Loucy (cell line): ENCODE results near the gene MARCHF5.

Source experiments
- H2AFZ ChIP-seq: fragments of 200-600 bp; sonication (generic); 2 replicates; pipeline ENCODE4 v1.6.0; 2016; ENCODE audit warnings: antibody characterized with exemption, mild to moderate bottlenecking, low read length, moderate library complexity
- H3F3A ChIP-seq: fragments of 200-600 bp; 2 replicates; pipeline ENCODE4 v1.6.0; 2016; ENCODE audit warnings: antibody characterized with exemption, low read depth, mild to moderate bottlenecking
- H3K27me3 ChIP-seq: fragments of 200-600 bp; sonication (generic); 2 replicates; pipeline ENCODE4 v1.6.1; 2014; ENCODE audit warnings: low read length, mild to moderate bottlenecking; ENCODE audit not compliant: insufficient read depth, poor library complexity, severe bottlenecking
- H3K36me3 ChIP-seq: fragments of 200-600 bp; sonication (generic); 2 replicates; pipeline ENCODE4 v1.6.1; 2016; ENCODE audit warnings: low read length; ENCODE audit not compliant: insufficient read depth
- H3K4me1 ChIP-seq: fragments of 200-600 bp; sonication (generic); 2 replicates; pipeline ENCODE4 v1.5.1; 2014; ENCODE audit warnings: low read length, mild to moderate bottlenecking; ENCODE audit not compliant: insufficient read depth, poor library complexity, severe bottlenecking
- H3K4me2 ChIP-seq: fragments of 200-600 bp; sonication (generic); 2 replicates; pipeline ENCODE4 v1.6.0; 2014; ENCODE audit warnings: antibody characterized with exemption, low read length, low read depth, mild to moderate bottlenecking; ENCODE audit not compliant: poor library complexity, severe bottlenecking
- H3K4me3 ChIP-seq: fragments of 200-600 bp; sonication (generic); 2 replicates; pipeline ENCODE4 v1.5.1; 2014; ENCODE audit warnings: low read length, mild to moderate bottlenecking, mixed read lengths; ENCODE audit not compliant: poor library complexity, severe bottlenecking
- H3K79me2 ChIP-seq: fragments of 200-600 bp; sonication (generic); 2 replicates; pipeline ENCODE4 v1.6.1; 2014; ENCODE audit warnings: low read length; ENCODE audit not compliant: insufficient read depth
- H3K9ac ChIP-seq: fragments of 200-600 bp; sonication (generic); 2 replicates; pipeline ENCODE4 v1.6.0; 2014; ENCODE audit warnings: mild to moderate bottlenecking, low read depth, low read length, moderate library complexity; ENCODE audit not compliant: poor library complexity, severe bottlenecking
- H3K9me2 ChIP-seq: fragments of 200-600 bp; sonication (generic); replicated peaks from 2 replicates; pipeline ENCODE4 v1.6.1; 2016; ENCODE audit warnings: low read depth, low read length, mixed read lengths
- H3K9me3 ChIP-seq: fragments of 200-600 bp; sonication (generic); 2 replicates; pipeline ENCODE4 v1.6.1; 2014; ENCODE audit warnings: mild to moderate bottlenecking, antibody characterized with exemption, low read length, low read depth; ENCODE audit not compliant: insufficient read depth
- H4K20me1 ChIP-seq: fragments of 200-600 bp; sonication (generic); 2 replicates; pipeline ENCODE4 v1.6.0; 2014; ENCODE audit warnings: antibody characterized with exemption, low read length, mild to moderate bottlenecking; ENCODE audit not compliant: insufficient read depth, poor library complexity, severe bottlenecking
- EZH2phosphoT487 ChIP-seq: fragments of 200-600 bp; IDR thresholded peaks from 2 replicates; pipeline ENCODE4 v1.6.1; 2018; ENCODE audit warnings: antibody characterized with exemption, mild to moderate bottlenecking, moderate library complexity, borderline replicate concordance
- TF ChIP-seq, protein P1 (sequence below): fragments of 200-600 bp; sonication (generic); conservative IDR thresholded peaks from 2 replicates; pipeline ENCODE4 v1.5.1; 2014; ENCODE audit warnings: mild to moderate bottlenecking, antibody characterized with exemption, low read length

MARCHF5 gene

DNA sequence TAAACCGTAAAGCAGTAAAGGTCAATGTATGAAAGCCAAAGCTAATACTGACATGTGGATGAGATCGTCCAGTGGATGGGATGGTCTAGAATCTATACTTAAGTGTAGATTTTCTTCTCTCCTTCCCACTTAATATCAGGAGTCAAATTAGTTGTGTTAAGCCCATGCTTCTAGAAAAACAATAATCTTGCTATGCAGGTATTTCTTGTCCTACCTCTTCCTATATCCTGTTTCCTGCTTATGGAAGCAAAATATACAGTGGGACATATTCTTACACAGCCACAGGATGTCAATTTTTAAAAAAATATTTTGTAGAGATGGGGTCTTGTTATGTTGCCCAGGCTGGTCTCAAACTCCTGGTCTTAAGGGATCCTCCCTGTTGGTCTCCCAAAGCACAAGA lies 27.6 kb upstream of the MARCHF5 start:
- H3K9me2 ChIP-seq, result no peaks in the 10 kb centered on the region
- no peaks in the 10 kb centered on the region for H3K27me3 ChIP-seq
- H3K9me3 ChIP-seq, result no peaks in the 10 kb centered on the region
- no peaks in the 10 kb centered on the region for H3K4me1 ChIP-seq
- H3K36me3 ChIP-seq, result no peaks in the 10 kb centered on the region
- no peaks in the 10 kb centered on the region for H3K79me2 ChIP-seq
- no peak overlapping the region for H3K4me2 ChIP-seq
- H4K20me1 ChIP-seq, result no peaks in the 10 kb centered on the region
- TF ChIP-seq, protein P1, sequence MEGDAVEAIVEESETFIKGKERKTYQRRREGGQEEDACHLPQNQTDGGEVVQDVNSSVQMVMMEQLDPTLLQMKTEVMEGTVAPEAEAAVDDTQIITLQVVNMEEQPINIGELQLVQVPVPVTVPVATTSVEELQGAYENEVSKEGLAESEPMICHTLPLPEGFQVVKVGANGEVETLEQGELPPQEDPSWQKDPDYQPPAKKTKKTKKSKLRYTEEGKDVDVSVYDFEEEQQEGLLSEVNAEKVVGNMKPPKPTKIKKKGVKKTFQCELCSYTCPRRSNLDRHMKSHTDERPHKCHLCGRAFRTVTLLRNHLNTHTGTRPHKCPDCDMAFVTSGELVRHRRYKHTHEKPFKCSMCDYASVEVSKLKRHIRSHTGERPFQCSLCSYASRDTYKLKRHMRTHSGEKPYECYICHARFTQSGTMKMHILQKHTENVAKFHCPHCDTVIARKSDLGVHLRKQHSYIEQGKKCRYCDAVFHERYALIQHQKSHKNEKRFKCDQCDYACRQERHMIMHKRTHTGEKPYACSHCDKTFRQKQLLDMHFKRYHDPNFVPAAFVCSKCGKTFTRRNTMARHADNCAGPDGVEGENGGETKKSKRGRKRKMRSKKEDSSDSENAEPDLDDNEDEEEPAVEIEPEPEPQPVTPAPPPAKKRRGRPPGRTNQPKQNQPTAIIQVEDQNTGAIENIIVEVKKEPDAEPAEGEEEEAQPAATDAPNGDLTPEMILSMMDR, result no peak
- no peak for TF ChIP-seq EZH2phosphoT487
- no peak overlapping the region for H3K9ac ChIP-seq
- no peak overlapping the region for H3K4me3 ChIP-seq
- H3F3A ChIP-seq, result no peaks in the 10 kb centered on the region
- H2AFZ ChIP-seq, result no peak overlapping the region

DNA sequence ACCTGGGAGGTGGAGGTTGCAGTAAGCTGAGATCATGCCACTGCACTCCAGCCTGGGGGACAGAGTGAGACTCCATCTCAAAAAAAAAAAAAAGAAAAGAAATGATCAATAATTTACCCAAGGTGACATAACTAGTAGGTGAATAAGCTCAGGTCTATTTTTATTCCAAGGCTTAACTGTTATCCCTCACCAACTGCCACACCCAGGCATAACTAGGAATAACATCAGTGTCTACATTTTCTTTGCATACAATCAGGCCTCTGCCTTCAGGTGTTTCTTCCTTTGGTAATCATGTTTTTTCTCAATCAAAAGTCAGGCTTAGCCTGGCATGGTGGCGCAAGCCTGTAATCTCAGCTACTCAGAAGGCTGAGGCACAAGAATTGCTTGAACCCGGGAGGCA lies 26.7 kb upstream of the MARCHF5 start:
- Histone ChIP-seq H3F3A (no peaks in the 10 kb centered on the region), H4K20me1 (no peaks in the 10 kb centered on the region), H3K4me3 (no peak overlapping the region), H3K4me1 (no peaks in the 10 kb centered on the region), H2AFZ (no peak overlapping the region), H3K4me2 (no peak overlapping the region), H3K9me3 (no peaks in the 10 kb centered on the region), H3K79me2 (no peaks in the 10 kb centered on the region), H3K36me3 (no peaks in the 10 kb centered on the region), H3K9ac (no peak overlapping the region), H3K27me3 (no peaks in the 10 kb centered on the region), H3K9me2 (no peaks in the 10 kb centered on the region)
- TF ChIP-seq, protein P1, result no peak
- no peak for TF ChIP-seq EZH2phosphoT487

DNA sequence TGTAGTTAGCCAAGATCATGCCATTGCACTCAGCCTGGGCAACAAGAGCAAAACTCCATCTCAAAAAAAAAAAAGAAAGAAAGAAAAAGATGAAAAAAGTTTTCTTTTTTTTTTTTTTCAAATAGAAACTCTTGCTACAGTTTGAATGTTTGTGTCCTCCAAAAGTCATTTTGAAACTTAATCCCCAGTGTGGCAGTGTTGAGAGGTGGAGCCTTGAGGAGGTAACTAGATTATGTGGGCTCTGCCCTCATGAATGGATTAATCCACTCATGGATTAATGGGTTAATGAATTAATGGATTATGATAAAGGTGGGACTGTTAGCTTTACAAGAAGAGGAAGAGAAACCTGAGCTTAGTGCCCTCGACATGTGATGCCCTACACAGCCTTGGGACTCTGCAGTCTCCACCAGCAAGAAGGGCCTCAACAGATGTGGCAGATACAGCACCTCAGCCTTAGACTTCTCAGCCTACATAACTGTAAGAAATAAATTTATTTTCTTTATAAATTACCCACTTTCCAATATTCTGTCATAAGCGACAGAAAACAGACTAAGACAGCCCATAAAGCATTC lies 25.2 kb upstream of the MARCHF5 start:
- TF ChIP-seq, protein P1, result no peak
- TF ChIP-seq EZH2phosphoT487, result no peak
- H3K9ac ChIP-seq, result no peak overlapping the region
- H3K79me2 ChIP-seq, result no peaks in the 10 kb centered on the region
- no peaks in the 10 kb centered on the region for H3K9me3 ChIP-seq
- H3K4me2 ChIP-seq, result no peak overlapping the region
- no peaks in the 10 kb centered on the region for H3K9me2 ChIP-seq
- H3K4me1 ChIP-seq, result no peaks in the 10 kb centered on the region
- no peak overlapping the region for H2AFZ ChIP-seq
- H3K27me3 ChIP-seq, result no peaks in the 10 kb centered on the region
- no peaks in the 10 kb centered on the region for H3K36me3 ChIP-seq
- no peaks in the 10 kb centered on the region for H3F3A ChIP-seq
- no peaks in the 10 kb centered on the region for H4K20me1 ChIP-seq
- no peak overlapping the region for H3K4me3 ChIP-seq
